ENCODE measurements around the gene STRBP.

DNA sequence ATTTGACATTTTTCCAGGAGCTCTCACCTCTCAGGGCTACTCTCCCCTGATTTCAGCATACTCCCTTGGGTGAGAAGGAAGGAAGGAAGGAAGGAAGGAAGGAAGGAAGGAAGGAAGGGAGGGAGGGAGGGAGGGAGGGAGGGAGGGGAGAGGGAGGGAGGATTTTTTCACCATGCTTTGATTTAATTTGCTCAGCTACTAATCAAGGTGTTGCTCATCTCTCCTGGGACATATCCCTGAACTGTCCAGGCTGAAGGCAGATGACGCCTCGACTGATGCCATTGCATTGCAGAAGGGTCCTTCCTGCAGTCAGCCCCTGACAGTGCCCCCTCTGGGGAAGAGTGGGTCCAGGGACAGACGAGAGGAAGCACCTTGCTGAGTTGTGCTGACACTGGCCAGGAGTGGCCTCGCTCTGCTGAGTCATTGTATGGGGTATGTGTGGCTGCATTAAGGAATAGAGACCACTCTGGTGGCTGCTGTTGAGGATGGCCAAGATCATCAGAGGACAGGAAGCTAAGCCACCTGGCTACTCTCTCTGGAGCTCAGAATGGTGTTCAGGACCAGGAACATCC lies 44.0 kb upstream of the STRBP start:
- TF ChIP-seq, protein P1, sequence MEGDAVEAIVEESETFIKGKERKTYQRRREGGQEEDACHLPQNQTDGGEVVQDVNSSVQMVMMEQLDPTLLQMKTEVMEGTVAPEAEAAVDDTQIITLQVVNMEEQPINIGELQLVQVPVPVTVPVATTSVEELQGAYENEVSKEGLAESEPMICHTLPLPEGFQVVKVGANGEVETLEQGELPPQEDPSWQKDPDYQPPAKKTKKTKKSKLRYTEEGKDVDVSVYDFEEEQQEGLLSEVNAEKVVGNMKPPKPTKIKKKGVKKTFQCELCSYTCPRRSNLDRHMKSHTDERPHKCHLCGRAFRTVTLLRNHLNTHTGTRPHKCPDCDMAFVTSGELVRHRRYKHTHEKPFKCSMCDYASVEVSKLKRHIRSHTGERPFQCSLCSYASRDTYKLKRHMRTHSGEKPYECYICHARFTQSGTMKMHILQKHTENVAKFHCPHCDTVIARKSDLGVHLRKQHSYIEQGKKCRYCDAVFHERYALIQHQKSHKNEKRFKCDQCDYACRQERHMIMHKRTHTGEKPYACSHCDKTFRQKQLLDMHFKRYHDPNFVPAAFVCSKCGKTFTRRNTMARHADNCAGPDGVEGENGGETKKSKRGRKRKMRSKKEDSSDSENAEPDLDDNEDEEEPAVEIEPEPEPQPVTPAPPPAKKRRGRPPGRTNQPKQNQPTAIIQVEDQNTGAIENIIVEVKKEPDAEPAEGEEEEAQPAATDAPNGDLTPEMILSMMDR (IDR thresholded peaks at IDR 0.05): no peak
- TF ChIP-seq POLR2AphosphoS5 (IDR thresholded peaks at IDR 0.05; ENCODE audit: insufficient read depth in 1 of 2, low read depth in 1 of 2): no peak
